GM18867 (cell line): ENCODE data around the gene NUAK1.
"Not testable (repeated sequence)": the region's sequence is repeated elsewhere in the genome, so short reads cannot be mapped to it uniquely, and the experiment has no call there.

Experiments
- ATAC-seq: cut with Tn5 transposase; IDR thresholded peaks from one replicate; pipeline ENCODE4 v1.9.1; 2021; ENCODE audit warnings: mild to moderate bottlenecking, moderate library complexity; ENCODE audit not compliant: unreplicated experiment

The NUAK1 gene

DNA sequence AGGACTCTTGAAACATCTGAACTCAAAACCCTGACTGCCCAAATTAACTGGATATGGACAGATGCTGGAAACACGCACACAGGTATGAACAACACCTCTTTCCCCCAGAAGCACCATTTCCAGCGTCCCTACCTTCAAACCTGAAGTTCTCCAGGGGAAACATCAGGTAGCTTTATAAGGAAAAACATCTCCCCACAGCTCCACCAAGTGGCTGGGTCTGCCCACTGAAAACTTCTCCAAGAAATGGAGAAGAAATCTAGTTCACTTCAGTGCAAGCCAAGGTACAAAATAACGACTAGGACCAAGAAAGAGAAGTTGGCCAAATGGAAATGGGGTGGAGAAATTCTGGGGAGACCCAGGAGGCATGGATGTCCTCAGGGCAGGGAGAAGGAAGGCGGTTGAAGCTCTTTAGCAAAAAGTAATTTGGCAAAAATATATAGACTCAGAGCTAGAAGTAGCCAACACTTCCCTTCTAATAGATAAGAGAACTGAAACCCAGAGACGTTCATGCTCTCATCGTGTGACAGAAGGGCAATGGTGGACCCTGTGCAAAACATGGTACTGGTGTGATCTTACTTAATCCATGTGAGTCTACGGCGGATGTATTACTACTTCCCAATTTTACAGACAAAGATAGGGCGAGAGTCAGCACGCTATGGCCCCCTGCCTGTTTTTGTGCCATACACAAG lies 10.5 kb upstream of the NUAK1 start:
- no peak for ATAC-seq

DNA sequence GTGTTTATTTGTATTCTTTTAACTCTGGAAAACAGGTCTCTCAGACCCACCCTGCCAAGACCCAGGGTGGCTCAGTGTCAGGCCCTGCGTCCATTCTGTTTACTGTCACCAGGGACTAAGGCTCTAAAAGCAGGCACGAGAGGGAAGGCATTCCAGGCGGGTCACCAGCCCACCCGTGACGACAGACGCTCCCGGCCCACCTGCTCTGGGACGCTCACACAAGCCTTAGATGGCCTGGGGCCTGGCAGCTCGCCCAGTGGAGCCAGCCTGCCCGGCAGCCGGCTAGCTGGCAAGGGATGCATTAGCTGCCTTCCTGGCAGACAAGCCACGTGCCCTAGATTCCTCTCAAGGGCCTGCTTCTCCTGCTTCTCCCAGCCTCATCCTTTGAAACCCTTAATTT lies 9.2 kb upstream of the NUAK1 start:
- ATAC-seq = no peak

DNA sequence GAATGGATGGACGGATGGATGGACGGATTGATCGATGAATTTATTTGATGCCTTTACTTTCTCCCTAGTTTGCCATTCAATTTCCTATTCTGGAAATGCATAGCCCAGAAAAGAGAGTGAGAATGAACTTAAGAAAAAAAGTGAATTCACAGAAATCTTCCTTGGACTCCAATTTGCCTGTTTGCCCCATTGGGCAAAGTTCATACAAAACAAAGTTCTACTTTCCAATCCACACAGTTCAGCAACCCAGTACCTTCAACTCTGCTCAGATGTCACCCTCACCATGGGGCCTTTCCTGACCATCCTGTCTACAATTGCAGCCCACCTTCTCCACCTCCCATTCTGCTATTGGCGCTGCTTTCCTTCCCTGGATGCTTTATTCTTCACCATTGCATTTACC lies 8.2 kb upstream of the NUAK1 start:
- ATAC-seq = no peak

DNA sequence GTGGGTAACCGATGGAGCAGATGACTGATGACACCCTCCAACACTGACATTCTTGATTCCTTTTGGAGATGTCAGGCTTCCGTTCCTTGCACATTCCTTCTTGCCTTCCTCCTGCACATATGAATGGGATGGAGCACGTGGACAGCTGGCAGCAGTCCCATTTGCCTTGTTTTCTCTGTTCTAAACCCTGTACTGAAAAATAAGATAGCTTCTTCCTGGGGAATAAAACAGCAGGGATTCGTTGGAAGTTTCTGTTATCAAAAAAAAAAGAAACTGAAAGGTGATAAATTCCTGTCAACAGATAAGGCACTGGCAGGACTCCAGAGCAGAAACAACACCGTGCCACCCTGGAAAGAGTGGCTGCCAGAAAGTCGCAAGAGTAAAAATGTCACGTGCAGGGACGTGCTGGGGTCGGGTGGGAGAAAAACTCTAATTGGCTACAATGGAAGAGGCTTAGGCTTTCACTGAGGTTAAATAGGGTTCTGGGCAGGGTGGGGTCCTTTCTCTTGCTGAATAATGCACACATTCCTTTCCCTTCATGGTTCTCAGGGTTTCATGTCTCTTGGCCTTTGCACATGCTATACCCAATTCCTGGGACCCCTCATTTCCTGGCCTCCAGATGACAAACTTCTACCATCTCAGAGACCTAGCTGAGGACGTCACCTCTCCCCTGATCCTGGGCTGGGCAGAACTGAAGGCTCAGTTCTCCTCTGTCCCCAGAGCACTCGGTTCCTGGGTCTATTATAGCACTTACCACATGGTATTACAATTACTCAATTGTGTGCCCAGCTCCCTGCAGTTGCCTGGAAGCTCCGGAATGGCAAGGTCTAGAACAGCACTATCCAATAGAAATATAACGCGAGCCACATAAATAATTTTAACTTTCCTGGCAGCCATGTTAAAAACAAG lies 7.0 kb upstream of the NUAK1 start:
- ATAC-seq = no peak

DNA sequence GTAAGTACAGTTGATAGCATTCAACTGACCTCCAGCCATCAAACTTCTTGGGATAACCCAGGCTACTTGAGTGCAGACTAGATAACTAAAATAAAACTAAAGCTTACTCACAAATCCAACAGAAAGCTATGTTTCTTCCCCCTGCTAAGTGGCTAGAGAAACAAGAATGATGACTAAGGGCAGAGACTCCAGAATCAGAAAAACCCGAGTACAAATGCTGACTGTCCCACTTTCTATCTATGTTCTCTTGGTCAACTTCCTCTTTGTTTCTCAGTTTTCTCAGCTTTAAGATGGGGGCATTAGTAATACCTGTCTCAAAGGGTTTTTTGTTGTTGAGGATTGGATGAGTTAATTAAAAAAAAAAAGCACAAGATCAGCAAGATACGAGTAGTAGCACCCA lies 6.1 kb upstream of the NUAK1 start:
- ATAC-seq = peak; percentile 47

DNA sequence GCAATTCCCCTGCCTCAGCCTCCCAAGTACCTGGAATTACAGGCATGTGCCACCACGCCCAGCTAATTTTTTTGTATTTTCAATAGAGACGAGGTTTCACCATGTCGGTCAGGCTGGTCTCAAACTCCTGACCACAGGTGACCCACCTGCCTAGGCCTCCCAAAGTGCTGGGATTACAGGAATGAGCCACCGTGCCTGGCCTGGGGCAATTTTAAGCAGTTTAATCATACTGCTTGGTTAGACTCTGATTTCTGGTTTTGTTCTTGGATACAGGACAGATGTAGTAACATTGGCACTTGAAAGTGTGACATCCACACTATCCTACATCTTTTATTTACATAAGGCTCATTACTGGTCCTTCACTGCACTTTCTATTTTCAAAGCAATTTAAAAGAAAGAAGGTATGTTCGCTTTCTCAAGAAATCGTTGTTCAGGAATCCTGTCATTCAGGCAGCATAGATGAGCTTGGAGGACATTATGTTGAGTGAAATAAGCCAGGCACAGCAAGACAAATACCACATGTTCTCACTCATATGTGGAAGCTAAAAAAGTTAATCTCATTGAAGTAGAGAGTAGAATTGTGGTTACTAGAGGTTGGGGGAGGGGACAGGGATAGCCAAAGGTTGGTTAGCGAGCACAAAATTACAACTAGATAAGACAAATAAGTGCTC lies 4.0 kb upstream of the NUAK1 start:
- no peak for ATAC-seq

DNA sequence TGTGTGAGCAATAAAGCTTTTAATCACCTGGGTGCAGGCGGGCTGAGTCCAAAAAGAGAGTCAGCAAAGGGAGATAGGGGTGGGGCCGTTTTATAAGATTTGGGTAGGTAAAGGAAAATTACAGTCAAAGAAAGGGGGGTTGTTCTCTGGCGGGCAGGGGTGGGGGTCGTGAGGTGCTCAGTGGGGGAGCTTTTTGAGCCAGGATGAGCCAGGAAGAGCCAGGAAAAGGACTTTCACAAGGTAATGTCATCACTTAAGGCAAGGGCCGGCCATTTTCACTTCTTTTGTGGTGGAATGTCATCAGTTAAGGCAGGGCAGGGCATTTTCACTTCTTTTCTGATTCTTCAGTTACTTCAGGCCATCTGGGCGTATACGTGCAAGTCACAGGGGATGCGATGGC lies 3.2 kb upstream of the NUAK1 start:
- ATAC-seq = not testable (repeated sequence)

DNA sequence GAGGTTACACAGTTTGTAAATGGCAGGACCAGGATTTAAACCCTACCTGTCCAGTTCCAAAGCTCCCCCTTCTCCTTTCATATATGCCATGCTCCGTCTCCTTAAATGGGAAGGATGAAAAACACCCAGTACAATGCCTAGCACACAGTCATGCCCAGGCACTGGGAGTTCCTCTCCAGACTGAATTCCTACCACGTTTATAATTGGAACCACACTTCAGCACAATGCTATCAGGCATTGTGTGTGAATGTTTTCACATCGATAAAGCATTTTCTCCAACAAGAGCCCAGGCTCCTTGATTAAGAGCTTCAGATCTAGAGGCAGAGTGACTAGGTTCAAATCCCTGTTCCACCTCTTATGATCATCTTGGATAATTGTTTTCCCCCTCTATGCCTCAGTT lies 2.7 kb upstream of the NUAK1 start:
- no peak for ATAC-seq

DNA sequence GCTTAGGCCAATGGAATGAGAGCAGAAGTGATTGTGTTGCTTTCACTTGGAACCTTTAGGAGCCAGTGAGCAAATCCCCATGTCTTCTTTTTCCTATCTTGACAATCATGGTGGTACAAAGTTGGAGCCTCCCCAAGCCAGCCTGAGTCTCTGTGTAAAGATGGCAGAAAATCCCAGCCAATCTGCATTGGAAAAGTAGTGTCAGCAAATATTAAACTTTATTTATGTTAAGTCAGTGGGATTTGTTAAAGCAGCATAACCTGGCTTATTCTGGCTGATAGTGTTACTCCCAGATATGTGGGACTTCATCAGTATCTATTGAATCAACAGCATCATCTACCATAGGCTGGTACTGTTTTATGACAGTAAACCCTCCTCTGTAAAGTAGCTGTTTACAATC lies 2.2 kb upstream of the NUAK1 start:
- no peak for ATAC-seq

DNA sequence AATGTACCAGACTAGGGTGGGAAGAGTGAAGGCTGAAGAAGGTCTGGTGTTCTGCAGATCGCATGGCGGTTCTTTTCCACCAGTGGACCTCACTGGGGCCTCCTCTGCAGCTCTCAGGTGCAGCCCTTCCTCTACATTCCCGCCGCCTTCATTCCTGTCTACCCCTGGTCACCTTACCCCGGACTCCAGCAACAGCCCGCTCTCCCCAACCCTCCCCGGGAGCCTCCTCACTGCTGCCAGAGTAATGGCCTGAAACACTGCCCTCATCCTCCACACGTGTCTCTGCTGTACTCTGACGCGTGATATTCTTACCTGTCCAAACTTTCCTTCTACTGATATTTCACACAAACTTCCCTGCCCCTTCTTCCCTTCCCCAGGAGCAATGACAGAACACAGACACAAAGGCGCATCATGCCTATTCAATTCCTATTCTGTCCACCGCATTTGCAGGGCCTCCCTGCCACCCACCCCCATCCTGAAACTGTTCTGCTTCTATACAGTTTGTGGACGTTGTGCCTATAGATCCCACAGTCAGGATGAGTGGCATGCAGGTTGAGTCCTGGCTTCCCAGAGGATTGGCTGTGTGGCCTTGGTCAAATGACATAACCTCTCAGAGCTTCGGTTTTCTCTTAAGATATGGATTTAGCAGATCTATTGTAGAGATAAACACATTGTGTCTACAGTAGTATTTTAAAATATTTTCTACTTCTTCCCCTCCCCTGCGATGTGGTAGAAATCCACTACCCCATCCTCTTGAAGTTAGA lies 1.7 kb upstream of the NUAK1 start:
- no peak for ATAC-seq

DNA sequence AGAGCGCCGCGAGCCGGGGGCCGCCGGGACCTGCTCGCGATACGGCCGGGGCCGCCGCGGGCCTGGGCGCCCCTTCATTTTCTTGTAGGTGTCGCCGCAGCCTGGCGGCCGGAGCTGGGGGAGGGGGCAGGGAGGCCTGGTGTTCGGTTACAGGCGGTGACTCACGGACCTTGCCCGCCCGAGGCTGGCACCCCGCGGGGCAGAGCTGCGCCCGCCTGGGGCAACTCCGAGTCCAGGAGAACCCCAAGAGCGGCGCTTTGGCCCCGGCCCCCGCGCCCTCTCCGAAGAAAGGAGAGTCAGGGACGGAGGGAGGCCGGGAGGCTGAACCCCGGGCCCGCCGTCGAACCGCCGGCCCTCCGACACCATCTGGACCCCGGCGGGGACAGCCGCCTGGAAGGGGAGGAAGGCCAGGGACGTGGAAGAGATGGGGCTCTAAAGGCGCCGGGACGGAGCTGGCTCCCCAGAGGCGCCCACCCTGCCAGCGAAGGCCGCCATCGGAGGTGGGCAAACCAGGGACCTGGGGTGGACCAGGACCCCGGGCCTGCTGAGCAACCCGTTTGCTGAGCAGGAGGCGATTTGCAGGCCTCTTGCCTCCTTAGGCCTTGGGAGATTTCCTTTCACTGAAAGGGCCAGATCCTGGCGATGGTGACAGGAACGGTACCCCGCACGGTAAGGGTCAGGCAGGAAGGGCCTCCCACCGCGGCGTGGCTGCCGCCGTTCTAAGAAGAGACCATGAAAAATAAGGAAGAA lies 843 bp upstream of the NUAK1 start:
- ATAC-seq = no peak

DNA sequence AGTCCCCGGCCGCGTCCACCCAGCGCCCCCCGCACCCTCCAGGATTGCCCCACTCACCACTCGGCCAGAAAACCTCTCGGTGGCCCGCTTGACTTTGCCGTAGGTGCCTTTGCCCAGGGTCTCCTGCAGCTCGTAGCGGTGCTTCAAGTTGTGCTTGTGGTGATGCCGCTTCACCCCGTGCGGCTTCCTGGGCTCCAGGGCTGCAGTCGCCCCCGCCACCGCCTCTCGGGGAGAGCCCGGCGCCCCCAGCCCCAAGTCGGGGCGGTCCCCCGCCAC lies 459 bp downstream of the NUAK1 start:
- no peak for ATAC-seq

DNA sequence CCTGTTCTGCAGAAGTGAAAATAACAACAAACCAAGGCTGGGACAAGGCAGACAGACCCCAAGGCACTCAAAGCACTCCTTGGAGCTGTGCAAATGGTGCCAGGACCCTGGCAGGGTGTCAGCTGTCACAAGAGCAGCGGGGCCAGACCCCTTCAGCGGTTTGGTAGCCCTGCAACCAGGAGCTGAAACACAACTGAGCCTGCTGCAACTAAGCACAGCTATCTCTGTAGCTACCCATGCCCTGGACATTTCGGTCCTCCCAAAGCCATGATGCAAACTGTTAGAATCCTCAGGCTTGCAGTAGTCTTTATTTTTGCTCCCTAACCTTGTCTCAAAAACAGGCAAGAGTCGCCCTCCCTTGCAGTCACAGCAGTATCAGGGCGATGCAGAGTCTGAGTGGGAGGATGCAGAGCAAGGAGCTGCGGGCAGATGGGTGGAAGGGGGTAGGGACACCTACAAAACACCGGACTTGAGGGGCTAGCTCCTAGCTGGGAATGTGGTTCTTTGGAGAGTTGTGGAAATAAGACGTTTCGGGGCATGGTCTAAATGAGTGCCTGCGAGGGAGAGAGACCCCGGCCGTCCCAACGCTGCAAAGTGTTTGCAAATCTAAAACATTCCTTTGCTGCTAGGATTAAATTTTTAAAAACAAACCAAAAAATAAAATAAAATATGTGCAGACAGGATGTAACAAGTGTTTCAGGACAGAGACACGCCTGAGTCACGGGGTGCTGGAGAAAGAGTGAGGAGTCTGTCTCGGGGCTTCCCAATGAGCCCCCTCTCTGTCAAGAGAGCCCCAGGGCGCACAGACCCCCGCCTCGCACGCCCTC lies 1.0 kb downstream of the NUAK1 start:
- no peak for ATAC-seq

DNA sequence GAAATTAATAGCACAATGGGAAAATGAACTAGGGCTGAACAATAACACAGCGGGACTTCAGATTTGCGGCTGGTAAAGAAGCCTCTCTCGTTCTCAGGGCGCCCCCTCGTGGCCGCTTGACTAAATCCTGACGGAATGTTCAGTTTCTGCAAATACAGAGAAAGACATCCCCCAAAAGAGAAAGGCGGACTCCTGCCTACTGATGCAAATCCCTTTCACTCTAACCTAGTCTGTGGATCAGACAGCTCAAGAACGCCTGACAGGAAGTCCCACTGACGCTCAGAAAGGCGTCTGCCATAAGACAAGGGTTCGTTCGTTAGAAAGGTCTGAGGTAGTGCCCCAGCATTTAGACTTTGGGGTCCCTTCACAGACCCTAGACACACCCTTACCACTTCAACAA lies 2.5 kb downstream of the NUAK1 start:
- no peak for ATAC-seq

DNA sequence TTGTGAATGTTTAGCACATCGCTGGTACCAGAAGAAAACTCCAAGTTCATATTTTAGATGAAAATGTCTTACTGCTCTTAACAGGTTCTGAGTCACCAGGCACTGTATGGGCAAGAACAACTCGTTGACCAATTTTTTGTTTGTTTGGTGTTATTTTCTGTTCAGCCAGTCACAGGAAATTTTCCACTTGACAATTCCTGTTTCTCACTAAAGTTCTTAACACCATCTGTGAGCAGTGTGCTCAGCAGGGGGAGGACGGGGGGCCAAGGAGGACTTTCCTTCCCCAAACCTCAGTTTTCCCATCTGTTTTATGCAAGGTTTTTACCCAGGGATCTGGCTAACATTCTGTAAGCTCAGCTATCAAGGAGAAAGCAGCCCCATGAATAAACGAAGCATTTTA lies 3.0 kb downstream of the NUAK1 start:
- ATAC-seq = no peak

DNA sequence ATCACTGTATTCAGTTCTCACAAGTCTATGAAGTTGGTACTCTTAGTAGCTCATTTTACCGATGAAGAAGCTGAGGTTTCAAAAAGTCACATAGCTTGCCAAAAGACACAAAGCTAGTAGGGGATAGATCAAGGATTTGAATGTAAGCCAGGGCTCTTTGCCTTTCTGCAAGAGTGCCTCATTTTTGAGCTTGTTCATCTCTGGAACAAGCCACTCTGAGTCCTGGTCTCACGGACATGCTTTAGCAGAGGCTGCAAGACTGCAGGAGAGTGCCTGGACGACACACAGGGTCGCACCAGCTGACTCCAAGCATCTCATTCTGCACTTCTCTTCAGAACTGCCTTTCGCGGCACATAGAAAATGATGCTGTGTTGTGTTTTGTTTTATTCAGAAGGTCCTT lies 3.7 kb downstream of the NUAK1 start:
- ATAC-seq = no peak

DNA sequence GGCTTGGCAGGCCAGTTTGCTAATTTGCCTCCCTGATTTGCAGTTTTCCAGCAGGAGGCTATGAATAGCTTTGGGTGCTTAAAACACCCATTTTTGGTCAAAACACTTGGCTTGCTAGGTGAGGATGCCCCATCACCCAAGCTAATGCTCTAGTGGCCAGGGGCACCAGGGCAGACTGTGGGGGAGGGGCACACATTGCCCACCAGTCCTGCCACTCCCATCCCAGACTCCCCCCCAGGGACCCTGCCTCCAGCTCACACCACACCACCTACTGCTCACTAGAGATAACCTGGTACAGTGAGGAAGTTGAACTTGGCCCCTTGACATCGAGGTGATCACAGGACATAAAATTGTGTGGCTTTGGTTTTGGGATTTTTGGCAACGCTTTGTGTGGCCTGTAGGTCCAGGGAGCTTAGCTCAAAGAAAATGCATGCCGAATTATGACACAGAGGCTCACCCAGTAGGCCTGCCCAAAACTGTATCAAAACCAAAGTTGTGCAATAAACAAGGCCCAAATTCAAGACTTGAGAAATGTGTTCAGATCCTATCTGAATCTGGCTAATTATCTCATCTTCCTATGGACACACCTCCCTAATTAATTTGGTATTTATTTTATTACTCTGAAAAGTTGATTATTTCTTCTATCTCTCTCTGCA lies 4.3 kb downstream of the NUAK1 start:
- no peak for ATAC-seq

DNA sequence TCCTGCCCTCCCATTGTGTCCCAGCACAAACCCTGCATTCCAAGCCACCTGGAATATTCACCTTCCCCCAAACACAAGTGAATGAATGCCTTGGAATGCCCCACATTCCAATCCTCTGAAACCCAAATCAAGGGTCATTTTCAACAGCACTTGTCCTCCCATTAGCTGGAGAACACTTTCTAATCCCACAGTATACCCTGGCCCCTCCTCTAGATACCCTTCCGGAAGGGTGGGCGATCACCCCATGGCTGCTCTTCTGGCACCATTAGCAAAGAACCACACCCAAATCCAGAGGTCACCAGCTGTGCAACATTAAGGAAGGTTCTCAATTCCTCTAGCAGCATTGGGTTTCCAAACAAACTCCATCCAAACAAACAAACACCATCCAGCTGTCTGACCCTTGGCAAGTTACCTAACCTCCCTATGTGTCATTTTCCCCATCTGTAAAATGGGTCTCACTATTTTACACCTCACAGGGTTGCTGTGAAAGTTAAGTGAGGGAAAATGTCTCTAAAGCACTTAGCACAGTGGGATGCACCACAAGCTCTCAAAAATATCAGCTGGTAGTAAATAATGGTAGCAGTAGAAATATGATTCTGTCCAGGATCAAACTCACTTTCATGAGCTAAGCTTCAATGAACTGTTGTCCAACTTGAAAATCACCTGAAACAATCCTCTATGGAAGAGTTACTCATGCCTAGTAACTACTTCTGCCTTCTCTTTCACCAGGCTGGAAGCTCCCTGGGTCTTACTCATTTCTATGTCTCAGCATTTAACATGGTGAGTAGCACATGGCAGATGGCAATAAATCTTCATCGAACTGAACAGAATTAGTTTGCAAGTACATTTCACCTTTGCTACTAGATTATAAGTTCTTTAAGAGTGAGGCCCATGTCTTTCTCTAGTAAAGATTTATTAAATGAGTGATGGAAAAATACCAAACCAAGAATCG lies 5.3 kb downstream of the NUAK1 start:
- no peak for ATAC-seq
